GM18870 (cell line): ENCODE measurements around the gene OPHN1.
"Not testable (repeated sequence)": the region's sequence is repeated elsewhere in the genome, so short reads cannot be mapped to it uniquely, and the experiment has no call there.

Experiments
- ATAC-seq: cut with Tn5 transposase; IDR thresholded peaks from one replicate; pipeline ENCODE4 v1.9.1; 2021; ENCODE audit warnings: moderate library complexity; ENCODE audit not compliant: unreplicated experiment

The OPHN1 gene

DNA sequence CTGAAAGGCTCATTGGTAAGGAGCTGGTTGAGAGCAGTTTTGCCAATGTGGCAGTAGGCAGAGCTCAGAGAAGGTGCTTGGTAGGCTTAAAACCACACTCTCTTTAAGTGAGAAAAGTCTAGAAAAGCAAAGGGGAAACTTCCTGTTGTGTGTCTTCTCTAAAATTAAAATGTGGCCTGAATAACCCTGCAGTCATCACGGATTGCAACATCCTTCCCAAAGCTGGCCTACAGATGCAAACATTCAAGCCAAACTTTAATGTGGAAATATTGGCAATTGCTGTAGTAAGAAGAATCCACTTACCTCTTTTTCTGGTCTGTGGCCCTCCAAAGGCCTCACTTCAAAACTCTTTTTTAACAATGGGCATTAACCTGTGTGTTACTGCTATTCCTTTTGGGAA is 348.5 kb downstream of the OPHN1 start:
- ATAC-seq, result no peak

DNA sequence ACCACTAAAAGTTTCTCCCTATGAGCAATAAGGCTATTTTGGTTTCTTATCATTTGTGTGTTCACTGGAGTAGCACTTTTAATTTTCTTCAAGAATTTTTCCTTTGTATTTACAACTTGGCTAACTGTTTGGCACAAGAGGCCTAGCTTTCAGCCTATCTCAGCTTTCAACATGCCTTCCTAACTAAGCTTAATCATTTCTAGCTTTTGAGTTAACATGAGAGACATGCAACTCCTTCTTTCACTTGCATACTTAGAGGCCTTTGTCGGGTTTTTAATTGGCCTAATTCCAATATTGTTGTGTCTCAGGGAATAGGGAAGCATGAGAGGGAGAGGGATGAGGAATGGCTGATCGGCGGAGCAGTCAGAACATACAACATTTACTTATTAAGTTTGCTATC is 349.8 kb downstream of the OPHN1 start:
- no peak for ATAC-seq

DNA sequence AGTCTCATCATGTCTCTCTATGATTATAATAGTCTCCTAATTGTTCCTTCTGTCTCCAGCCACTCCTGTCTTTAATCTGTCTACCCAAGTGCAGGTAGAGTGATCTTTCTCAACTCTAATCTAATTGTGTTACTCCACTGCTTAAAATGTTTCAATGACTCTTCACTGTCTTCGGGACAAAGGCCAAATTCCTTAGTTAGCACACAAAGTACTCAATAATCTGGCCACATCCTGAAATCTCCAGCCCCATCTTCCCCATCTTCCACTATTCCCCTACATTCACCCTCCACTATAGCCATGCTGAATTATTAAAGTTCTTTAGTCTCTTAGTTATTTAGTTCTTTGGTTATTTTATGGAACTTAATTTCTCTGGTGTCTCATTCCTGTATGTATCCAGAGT is 353.3 kb downstream of the OPHN1 start:
- ATAC-seq, result no peak

GRCh38 chrX:68078801-68079200 is 354.5 kb downstream of the OPHN1 start:
- not testable (repeated sequence) for ATAC-seq

- ATAC-seq, result no peak
Observed at GRCh38 chrX:68077378-68077777, 355.9 kb downstream of the OPHN1 start.

DNA sequence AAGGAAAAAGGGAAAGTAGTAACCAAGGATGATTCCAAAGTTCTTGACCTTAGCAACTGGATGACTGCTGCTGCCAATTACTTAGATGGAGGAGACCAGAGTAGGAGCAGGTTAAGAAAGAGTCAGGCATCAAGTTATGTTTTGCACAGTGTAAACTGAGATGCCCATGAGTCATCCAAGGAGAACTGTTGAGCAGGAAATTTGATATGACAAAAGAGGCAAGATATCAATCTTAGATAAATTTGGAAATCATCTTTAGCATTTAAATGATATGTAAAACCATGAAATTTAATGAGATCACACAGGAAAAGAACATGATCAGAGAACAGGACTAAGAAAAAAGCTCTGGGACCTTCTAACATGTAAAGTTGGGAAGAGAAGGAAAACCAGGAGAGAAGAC is 361.3 kb downstream of the OPHN1 start:
- no peak for ATAC-seq

GRCh38 chrX:68070119-68070518 is 363.2 kb downstream of the OPHN1 start:
- ATAC-seq, result not testable (repeated sequence)

DNA sequence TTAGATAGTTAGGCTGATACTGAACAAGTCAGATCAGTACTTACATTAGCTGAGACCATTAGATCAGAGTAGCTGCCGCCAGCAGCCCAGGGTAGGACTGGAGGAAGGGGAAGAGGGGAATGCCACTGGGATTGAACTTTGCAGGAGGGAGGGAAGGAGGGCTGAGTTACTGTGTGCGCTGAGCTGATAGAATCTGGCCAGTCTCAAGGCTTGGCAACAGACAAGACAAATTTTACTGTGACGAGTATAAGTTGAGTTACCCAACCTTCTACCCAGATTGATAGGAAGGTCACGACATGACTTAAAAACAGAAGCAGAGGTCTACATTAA is 372.1 kb downstream of the OPHN1 start:
- ATAC-seq, result no peak

GRCh38 chrX:68060506-68061205 is 372.6 kb downstream of the OPHN1 start:
- ATAC-seq, result no peak

GRCh38 chrX:68059469-68059868 is 373.8 kb downstream of the OPHN1 start:
- no peak for ATAC-seq

GRCh38 chrX:68049466-68049865 is 383.8 kb downstream of the OPHN1 start:
- no peak for ATAC-seq

- no peak for ATAC-seq
Observed at GRCh38 chrX:68048774-68049173, 384.5 kb downstream of the OPHN1 start.

GRCh38 chrX:68045008-68045577 is 388.2 kb downstream of the OPHN1 start:
- no peak for ATAC-seq

DNA sequence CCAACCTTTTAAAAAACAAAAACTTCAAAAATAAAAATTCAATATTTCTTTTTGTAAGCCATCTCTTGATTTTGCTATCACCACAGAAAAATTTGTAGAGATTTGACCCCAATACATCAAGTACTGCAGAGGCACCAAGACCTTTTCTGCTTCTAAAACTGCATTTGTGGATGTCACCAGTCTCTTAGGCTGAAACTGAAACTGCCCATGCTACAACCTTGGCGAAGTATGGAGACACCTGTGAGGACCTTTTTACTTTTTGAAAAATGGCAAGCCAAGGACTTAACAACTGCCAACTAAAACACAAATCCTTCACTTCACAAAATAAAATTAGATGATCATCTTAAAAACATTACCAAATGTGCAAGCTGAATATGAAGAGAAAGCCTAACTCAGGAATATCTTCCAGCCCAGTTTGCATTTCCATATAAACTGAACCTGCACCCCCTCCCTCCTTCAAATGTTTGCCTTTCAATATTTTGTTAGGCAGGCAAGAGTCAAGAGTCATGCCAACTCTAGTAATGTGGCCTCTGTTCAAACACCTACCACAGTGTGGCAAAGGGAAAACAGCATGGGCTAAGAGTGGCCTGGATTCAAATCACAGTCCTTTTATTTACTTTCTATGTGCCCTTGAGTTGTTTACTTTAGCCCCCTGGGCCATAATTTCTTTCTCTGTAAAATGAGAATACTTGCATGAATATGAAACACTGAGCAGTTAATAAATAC is 389.4 kb downstream of the OPHN1 start:
- no peak for ATAC-seq

DNA sequence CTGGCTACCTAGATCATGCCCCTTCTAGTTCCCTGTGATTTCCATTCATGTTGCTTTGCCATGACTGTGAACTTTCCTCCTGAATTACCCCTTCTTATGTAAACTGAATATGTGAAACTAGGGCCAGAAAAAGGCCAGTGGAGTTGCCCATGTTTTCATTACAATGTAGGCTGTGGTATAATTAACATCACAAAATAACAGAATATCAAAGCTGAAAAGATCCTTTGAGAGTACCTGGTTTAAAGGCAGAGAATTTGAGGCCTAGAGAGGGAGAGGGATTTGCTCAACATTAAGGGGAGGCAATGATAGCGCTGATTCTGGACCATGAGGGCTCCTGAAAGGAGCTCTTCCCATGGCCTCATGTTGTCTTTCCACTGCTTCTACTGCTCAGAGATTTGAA is 392.2 kb downstream of the OPHN1 start:
- ATAC-seq, result no peak

GRCh38 chrX:68018248-68019203 is 414.8 kb downstream of the OPHN1 start:
- no peak for ATAC-seq

GRCh38 chrX:67998540-67998939 is 434.8 kb downstream of the OPHN1 start:
- ATAC-seq, result no peak
